GM12892 (cell line): ENCODE data around the gene ZRSR2.

ENCODE experiments used
- DNase-seq: peaks from one replicate; pipeline ENCODE4 v3.0.0; 2011; ENCODE audit not compliant: insufficient read length
- FAIRE-seq: peaks from 2 replicates; lab custom pipeline; 2011; peaks lifted over from hg19 to GRCh38; lab: Jason Lieb, UNC
- POLR2A ChIP-seq: IDR thresholded peaks from 2 replicates; pipeline ENCODE4 v1.6.1; 2011; ENCODE audit warnings: low read depth, low read length, control low read depth
- POLR2AphosphoS5 ChIP-seq: IDR thresholded peaks from 2 replicates; pipeline ENCODE4 v1.6.1; 2011; ENCODE audit warnings: low read depth, low read length, control low read depth
- TAF1 ChIP-seq: IDR thresholded peaks from 2 replicates; pipeline ENCODE4 v1.6.1; 2011; ENCODE audit warnings: low read depth, mild to moderate bottlenecking, control low read depth, low read length, borderline replicate concordance

The ZRSR2 gene

GRCh38 chrX:15761564-15762191 lies 28.6 kb upstream of the ZRSR2 start:
- no peak for DNase-seq
- FAIRE-seq: peak; percentile 87
- TF ChIP-seq POLR2A (no peak), TAF1 (no peak), POLR2AphosphoS5 (no peak)

- FAIRE-seq (no peak), DNase-seq (no peak)
- no peak for TF ChIP-seq POLR2AphosphoS5
- no peak for TF ChIP-seq TAF1
- TF ChIP-seq POLR2A: no peak
Measured at GRCh38 chrX:15769300-15769954, 20.9 kb upstream of the ZRSR2 start.

- peak; percentile 36 for DNase-seq
- TF ChIP-seq POLR2AphosphoS5 (no peak), POLR2A (peak; percentile 50; the same call in 1 of the 2 replicates), TAF1 (peak; percentile 47; the same call in 1 of the 2 replicates)
- FAIRE-seq: peak; percentile 94
Measured at GRCh38 chrX:15781961-15782699, 8.2 kb upstream of the ZRSR2 start.

GRCh38 chrX:15785176-15785750 lies 5.0 kb upstream of the ZRSR2 start:
- TF ChIP-seq POLR2A: no peak
- TF ChIP-seq POLR2AphosphoS5: no peak
- no peak for TF ChIP-seq TAF1
- no peak for DNase-seq
- FAIRE-seq: peak; percentile 24

- TF ChIP-seq POLR2A (no peak), POLR2AphosphoS5 (no peak), TAF1 (no peak)
- no peak for FAIRE-seq
- no peak for DNase-seq
Measured at GRCh38 chrX:15786915-15787314, 3.4 kb upstream of the ZRSR2 start.

GRCh38 chrX:15790769-15791290 lies 546 bp downstream of the ZRSR2 start:
- TF ChIP-seq POLR2A: no peak
- no peak for TF ChIP-seq TAF1
- no peak for TF ChIP-seq POLR2AphosphoS5
- FAIRE-seq (no peak), DNase-seq (no peak)

GRCh38 chrX:15797707-15798106 lies 7.4 kb downstream of the ZRSR2 start:
- no peak for TF ChIP-seq TAF1
- no peak for TF ChIP-seq POLR2AphosphoS5
- no peak for TF ChIP-seq POLR2A
- peak; percentile 81 for FAIRE-seq
- no peak for DNase-seq

GRCh38 chrX:15804563-15804962 lies 14.3 kb downstream of the ZRSR2 start:
- TF ChIP-seq POLR2AphosphoS5 (no peak), TAF1 (no peak), POLR2A (no peak)
- FAIRE-seq (no peak), DNase-seq (no peak)

- FAIRE-seq (no peak), DNase-seq (no peak)
- TF ChIP-seq POLR2AphosphoS5: no peak
- no peak for TF ChIP-seq POLR2A
- TF ChIP-seq TAF1: no peak
Measured at GRCh38 chrX:15808254-15808653, 18.0 kb downstream of the ZRSR2 start.

- FAIRE-seq (no peak), DNase-seq (no peak)
- TF ChIP-seq TAF1 (no peak), POLR2AphosphoS5 (no peak), POLR2A (no peak)
Measured at GRCh38 chrX:15812192-15812938, 22.1 kb downstream of the ZRSR2 start.

- TF ChIP-seq TAF1 (no peak), POLR2AphosphoS5 (no peak), POLR2A (no peak)
- DNase-seq (no peak), FAIRE-seq (no peak)
Measured at GRCh38 chrX:15813416-15813815, 23.1 kb downstream of the ZRSR2 start.
